Measurements from ENCODE around the gene INF2. TPM values are rescaled to one million over a fixed set of nuclear protein-coding genes. Genes with fewer than 3 reads are reported as not detected.
"Not testable (repeated sequence)": the region's sequence is repeated elsewhere in the genome, so short reads cannot be mapped to it uniquely, and the experiment has no call there.

INF2 gene
- total RNA-seq, 2 experiments from 2014 or later = 61.5 to 65.0 TPM

DNA sequence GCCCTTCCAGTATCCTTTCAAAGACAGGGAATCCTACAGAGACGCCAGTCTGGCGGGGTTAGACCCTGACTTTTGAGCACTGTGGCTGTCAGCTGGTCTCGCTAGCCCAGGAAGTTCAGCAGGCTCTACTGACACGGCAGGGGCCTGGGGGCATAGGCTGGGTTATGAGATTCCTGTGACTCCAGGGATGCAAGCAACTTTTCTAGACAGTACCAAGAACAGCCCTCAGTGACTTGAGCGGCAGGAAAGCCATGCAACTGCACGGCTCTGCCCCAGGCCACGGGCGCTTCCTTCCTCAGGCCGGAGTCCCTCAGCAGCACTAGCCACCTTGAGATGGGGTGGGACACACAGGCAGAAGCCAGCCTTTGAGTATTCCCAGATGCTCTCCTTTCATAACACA is 58.5 kb downstream of the INF2 start:
- Mint-ChIP-seq H3K27me3 (no peaks in the 10 kb centered on the region), H3K4me3 (no peak overlapping the region), H3K9me3 (no peaks in the 10 kb centered on the region), H3K36me3 (ENCODE audit: low read depth) (no peaks in the 10 kb centered on the region), H3K4me1 (ENCODE audit: low read depth) (peaks cover 20% of the 10 kb centered on the region), H3K27ac (no peak overlapping the region)
- no peak for TF ChIP-seq CTCF (IDR thresholded peaks at IDR 0.05)
- ChIA-PET POLR2A (interaction anchor here (1.2 kb wide), 1 partner anchor 12 kb away, joined by 3 read pairs; no protein-coding TSS in a partner anchor), CTCF (no interaction called here)
- intact Hi-C loops (cut with micrococcal nuclease) = no loop called here
- DNase-seq (no peak), ATAC-seq (no peak)

GRCh38 chr14:104749111-104749649 is 59.8 kb downstream of the INF2 start:
- H3K27ac Mint-ChIP-seq = no peak overlapping the region
- ChIA-PET CTCF (interaction anchor here (0.7 to 1.1 kb wide), 4 partner anchors 19 to 77 kb away, joined by 3 to 4 read pairs (median 3); no protein-coding TSS in a partner anchor), POLR2A (interaction anchor here (1.2 kb wide), 1 partner anchor 11 kb away, joined by 3 read pairs; no protein-coding TSS in a partner anchor)

GRCh38 chr14:104750056-104750752 is 60.8 kb downstream of the INF2 start:
- H3K9me3 Mint-ChIP-seq = no peaks in the 10 kb centered on the region
- CTCF ChIA-PET = interaction anchor here (1.0 to 3.3 kb wide), 5 partner anchors 18 to 76 kb away, joined by 3 to 14 read pairs (median 5); partner anchors contain the start of gene ADSS1
- peaks cover 13% of the 10 kb centered on the region for H3K36me3 Mint-ChIP-seq (ENCODE audit: low read depth)
- no peak for TF ChIP-seq CTCF (IDR thresholded peaks at IDR 0.05)
- H3K27me3 Mint-ChIP-seq = no peaks in the 10 kb centered on the region
- peaks cover 33% of the 10 kb centered on the region for H3K4me1 Mint-ChIP-seq (ENCODE audit: low read depth)
- DNase-seq (no peak), ATAC-seq (no peak)
- intact Hi-C loops (cut with micrococcal nuclease) = loop anchor here (5.0 kb wide), 1 partner anchor 317 kb away; the partner anchor contains the start of gene GPR132
- POLR2A ChIA-PET = interaction anchor here (0.9 to 2.8 kb wide), 2 partner anchors 16 to 25 kb away, joined by 3 to 13 read pairs; partner anchors contain the start of gene ADSS1
- H3K27ac Mint-ChIP-seq = no peak overlapping the region
- no peak overlapping the region for H3K4me3 Mint-ChIP-seq

More at GRCh38 chr14:104749111-104749649, 59.8 kb downstream of the INF2 start:
- H3K36me3 Mint-ChIP-seq (ENCODE audit: low read depth) = peaks cover 6% of the 10 kb centered on the region
- H3K27me3 Mint-ChIP-seq = no peaks in the 10 kb centered on the region
- intact Hi-C loops (cut with micrococcal nuclease) = no loop called here
- H3K9me3 Mint-ChIP-seq = no peaks in the 10 kb centered on the region
- TF ChIP-seq CTCF (IDR thresholded peaks at IDR 0.05) = no peak
- no peak overlapping the region for H3K4me3 Mint-ChIP-seq
- H3K4me1 Mint-ChIP-seq (ENCODE audit: low read depth) = peaks cover 27% of the 10 kb centered on the region
- ATAC-seq (no peak), DNase-seq (no peak)

GRCh38 chr14:104750753-104751057 is 61.3 kb downstream of the INF2 start:
- H3K36me3 Mint-ChIP-seq (ENCODE audit: low read depth) = peaks cover 15% of the 10 kb centered on the region
- peak; percentile 62 for DNase-seq
- intact Hi-C loops (cut with micrococcal nuclease) = loop anchor here (5.0 kb wide), 1 partner anchor 317 kb away; the partner anchor contains the start of gene GPR132

DNA sequence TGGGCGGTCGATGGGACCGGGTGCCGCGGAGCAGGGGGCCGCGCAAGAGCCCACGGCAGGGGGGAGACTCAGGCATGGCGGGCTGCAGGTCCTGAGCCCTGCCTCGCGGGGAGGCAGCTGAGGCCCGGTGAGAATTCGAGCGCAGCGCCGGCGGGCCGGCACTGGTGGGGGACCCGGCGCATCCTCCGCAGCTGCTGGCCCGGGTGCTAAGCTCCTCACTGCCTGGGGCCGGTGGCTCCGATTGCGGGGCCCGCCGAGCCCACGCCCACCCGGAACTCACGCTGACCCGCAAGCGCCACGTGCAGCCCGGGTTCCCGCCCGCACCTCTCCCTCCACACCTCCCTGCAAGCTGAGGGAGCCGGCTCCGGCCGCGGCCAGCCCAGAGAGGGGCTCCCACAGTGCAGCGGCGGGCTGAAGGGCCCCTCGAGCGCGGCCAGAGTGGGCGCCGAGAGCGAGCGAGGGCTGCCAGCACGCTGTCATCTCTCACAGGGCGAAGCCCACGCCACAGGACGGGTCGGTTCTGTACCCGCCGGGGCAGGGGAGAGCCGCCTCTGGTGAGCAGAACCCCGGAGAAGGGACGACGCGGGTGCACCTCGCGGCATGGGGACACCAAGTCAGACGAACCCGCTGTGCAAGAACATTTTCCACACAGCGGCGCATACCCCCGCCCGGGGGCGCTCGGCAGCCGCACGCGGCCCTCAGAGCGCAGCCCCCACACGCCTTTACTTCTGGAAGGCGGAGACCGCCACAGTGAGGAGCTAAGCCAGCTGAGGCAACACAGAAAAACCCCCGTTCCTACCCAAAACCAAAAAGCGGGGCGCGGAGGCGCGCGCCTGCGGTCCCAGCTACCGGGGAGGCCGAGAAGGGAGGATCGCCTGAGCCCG is 62.4 kb downstream of the INF2 start:
- H3K9me3 Mint-ChIP-seq = no peaks in the 10 kb centered on the region
- H3K36me3 Mint-ChIP-seq (ENCODE audit: low read depth) = peaks cover 24% of the 10 kb centered on the region
- DNase-seq (no peak), ATAC-seq (peak; percentile 0)
- H3K27ac Mint-ChIP-seq = peak overlapping the region; percentile 89
- intact Hi-C loops (cut with micrococcal nuclease) = loop anchor here (5.0 kb wide), 1 partner anchor 316 kb away; the partner anchor contains the start of gene GPR132
- peaks cover 31% of the 10 kb centered on the region for H3K4me1 Mint-ChIP-seq (ENCODE audit: low read depth)
- H3K4me3 Mint-ChIP-seq = peak overlapping the region; percentile 86
- H3K27me3 Mint-ChIP-seq = no peaks in the 10 kb centered on the region
- TF ChIP-seq CTCF (IDR thresholded peaks at IDR 0.05) = no peak
- ChIA-PET CTCF (interaction anchor here (0.8 to 3.3 kb wide), 13 partner anchors 14 to 79 kb away, joined by 3 to 21 read pairs (median 4); partner anchors contain the start of gene ADSS1), POLR2A (interaction anchor here (0.6 to 2.8 kb wide), 11 partner anchors 9 to 646 kb away, joined by 3 to 13 read pairs (median 4); partner anchors contain the start of genes ADSS1 and TEX22)

More at GRCh38 chr14:104750753-104751057, 61.3 kb downstream of the INF2 start:
- Mint-ChIP-seq H3K27ac (peak overlapping the region; percentile 34), H3K4me3 (peak overlapping the region; percentile 54), H3K4me1 (ENCODE audit: low read depth) (peaks cover 31% of the 10 kb centered on the region)
- not testable (repeated sequence) for H3K27me3 Mint-ChIP-seq, ATAC-seq, H3K9me3 Mint-ChIP-seq
- ChIA-PET POLR2A (interaction anchor here (0.9 to 2.8 kb wide), 3 partner anchors 15 to 26 kb away, joined by 3 to 13 read pairs (median 3); partner anchors contain the start of gene ADSS1), CTCF (interaction anchor here (1.0 to 3.3 kb wide), 7 partner anchors 18 to 80 kb away, joined by 3 to 14 read pairs (median 5); partner anchors contain the start of gene ADSS1)
